OCI-LY7 (cell line): ENCODE results near the gene RAB3C.
"Not testable (repeated sequence)": the region's sequence is repeated elsewhere in the genome, so short reads cannot be mapped to it uniquely, and the experiment has no call there.

Experiments used
- CTCF ChIP-seq: fragments of 200-600 bp; sonication (generic); conservative IDR thresholded peaks from 2 replicates; pipeline ENCODE4 v1.5.1; 2014; ENCODE audit warnings: mild to moderate bottlenecking, antibody characterized with exemption, low read length, moderate library complexity, mixed read lengths
- EZH2phosphoT487 ChIP-seq: fragments of 200-600 bp; sonication (generic); IDR thresholded peaks from 2 replicates; pipeline ENCODE4 v1.6.1; 2018; ENCODE audit warnings: low read depth, borderline replicate concordance, mild to moderate bottlenecking, mixed run types, antibody characterized with exemption, low read length, moderate library complexity, mixed read lengths

- TF ChIP-seq CTCF, EZH2phosphoT487: not testable (repeated sequence)
These were observed 116.3 kb downstream of the RAB3C start for GRCh38 chr5:58699088-58699761.
